ENCODE data around the gene ARPIN.
A peak's percentile ranks its signal among the peaks of the same experiment; 100 is the strongest.
"Not testable (repeated sequence)": the region's sequence is repeated elsewhere in the genome, so short reads cannot be mapped to it uniquely, and the experiment has no call there.

ARPIN gene

DNA sequence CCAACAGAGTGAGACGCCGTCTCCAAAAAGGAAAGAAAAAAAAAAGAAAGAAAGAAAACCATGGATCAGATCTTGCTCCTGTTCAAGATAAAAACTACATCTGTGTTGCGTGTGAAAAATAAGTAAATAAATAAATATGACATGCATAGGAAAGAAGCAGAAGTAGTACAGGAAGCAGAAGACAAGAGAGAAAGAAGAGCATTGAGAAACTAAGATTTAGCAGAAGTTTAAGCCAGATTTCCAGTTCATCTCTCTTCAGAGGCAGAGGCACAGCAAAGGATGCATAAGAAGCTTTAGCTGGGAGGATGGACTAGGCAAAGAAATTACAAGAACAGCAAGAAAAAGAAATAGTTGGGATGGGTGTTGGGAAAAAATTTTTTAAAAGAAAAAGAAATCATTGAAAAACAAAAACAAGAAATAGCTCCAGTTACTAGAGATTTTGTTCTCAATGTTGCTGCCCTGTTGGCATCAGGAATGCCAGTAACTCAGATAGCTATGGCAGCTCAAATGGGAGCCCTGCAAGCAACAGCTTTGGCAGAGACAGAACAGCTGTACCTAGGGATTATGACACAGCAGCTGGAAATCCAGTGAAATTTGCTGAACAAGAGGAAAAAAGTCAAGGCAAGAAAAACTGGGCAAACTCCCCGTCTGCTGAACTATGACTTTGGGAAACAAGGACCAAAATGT lies 36.2 kb downstream of the ARPIN start:
- DNase-seq, result no peak

DNA sequence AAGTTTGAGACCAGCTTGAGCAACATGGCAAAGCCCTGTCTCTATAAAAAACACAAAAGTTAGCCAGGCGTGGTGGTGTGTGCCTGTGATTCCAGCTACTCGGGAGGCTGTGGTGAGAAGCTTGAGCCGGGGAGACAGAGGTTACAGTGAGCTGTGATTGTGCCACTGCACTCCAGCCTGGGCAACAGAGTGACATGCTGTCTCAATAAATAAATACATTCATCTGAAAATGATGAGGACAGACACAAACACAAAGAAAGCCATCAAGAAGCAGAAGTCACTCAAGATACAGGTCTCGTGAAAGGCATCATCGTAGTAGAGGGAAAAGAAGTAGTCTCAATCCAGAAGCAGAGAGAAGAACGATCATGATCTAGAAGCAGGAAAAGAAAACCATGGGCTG lies 37.0 kb downstream of the ARPIN start:
- DNase-seq, result no peak

DNA sequence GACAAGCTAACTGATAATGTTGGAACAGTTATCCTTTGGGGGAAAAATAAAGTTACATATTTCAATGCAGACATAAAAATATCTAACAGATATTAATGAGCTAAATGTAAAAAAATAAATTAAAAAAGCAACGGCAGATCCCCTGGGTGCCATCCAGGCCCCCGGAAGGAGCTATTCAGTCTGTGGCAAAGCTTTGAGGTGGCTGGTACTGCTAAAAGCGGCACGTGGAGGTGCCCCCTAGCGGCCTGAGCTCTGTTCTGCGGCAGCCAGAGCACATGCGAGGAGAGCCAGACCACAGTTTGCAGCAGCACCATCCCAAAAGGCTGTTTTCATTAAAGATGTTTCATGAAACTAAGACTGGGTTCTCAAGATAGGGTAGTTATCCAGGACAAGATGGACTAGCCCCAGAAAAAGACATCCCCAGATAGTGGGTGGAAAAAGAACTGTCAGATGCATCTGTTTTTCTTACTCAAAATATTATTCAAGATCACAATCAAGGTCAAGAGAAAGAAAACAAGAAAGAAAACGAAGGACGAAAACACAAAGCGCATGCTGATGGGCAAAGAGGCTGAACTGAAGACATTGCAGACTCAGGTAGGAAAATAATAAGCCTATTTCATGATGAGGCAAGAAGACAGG lies 37.7 kb downstream of the ARPIN start:
- DNase-seq, result peak; percentile 44

DNA sequence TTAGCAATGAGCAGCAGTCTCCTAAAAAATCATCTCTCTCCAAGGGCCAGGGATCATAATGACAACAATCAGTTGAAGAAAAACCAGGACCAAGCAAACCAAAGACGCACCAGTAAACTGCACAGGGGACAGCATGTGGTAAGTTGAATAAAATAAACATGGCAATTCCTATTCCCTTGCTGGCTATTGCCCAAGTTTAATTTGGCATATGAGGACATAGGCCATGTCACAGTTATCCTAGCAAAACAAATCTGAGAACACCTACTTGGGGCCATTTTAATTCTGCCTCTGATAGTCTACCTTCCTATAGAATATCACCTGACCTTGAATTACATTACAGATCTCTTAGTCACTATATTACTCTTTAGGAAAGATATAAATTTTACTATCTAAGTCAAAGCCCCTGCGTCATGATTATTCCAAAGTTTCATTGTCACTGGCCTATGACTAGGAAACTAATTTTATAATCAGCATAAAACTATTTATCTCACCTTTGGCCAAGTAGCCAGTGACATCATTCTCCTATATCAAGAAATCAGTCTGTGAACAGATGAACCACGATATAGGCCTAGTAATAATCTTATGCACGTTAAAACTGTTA lies 42.0 kb downstream of the ARPIN start:
- no peak for DNase-seq

DNA sequence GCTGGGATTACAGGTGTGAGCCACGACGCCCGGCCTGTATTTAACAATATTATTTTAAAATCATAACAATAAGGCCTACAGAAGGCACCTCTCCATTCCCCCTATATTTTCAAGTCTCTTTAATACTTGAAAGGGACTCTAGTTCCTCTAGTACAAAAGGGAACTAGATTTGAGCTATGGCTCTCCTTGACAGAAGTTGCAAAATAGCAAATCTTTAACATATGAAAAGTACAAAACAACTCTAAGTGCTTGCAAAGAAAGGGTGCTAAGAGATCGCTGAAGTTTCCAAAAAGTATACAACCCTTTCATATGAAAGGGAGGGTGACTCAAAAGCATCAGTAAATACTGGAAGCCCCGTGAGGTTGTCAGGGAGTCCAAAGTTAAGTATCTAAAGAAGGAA lies 42.7 kb downstream of the ARPIN start:
- DNase-seq, result no peak

DNA sequence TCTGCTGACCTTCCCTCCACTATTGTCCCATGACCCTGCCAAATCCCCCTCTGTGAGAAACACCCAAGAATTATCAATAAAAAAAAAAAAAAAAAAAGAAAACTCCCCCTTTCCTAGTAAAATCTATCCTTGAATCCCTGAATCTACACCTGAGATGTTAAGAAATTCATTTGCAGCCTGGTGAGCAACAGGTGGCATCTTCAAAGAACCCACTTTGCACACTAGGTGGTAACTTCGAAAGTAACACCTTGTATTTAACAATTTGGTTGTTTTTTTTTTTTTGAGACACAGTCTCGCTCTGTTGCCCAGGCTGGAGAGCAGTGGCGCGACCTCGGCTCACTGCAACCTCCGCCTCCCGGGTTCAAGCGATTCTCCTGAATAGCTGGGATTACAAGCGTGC lies 43.3 kb downstream of the ARPIN start:
- DNase-seq, result not testable (repeated sequence)

DNA sequence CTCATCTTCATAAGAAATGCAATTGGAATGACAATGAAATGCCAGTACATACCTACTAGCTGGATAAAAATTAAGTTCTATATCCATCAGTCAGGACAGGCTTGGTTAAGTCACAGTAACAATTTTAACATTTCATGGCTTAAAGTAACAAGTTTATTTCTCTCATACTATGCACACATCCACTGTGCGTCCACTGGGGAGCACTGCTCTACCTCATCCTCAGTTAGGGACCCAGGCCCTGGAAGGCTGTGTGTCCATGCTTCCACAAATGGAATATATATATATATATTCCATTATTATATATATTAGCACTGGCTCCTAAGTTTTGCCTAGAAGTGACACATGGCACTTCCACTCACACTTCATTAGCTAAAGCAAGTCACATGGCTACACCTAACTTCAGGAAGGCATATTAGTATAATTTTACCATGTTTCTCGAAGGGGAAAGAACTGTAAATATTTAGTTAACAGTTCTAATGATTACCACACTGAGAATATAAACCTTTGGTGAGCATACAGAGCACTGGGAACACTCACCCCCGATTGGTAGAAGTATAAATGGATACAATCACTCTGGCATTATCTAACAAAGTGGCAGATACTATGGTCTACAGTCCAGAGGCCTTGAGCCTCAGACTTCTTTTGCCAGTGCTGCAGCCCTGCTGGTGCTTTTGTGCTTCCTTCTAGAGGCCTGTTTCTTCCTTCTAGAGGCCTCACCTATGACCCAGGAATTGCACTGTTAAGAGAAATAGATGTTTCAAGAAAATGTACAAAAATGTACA lies 47.6 kb downstream of the ARPIN start:
- DNase-seq, result no peak

DNA sequence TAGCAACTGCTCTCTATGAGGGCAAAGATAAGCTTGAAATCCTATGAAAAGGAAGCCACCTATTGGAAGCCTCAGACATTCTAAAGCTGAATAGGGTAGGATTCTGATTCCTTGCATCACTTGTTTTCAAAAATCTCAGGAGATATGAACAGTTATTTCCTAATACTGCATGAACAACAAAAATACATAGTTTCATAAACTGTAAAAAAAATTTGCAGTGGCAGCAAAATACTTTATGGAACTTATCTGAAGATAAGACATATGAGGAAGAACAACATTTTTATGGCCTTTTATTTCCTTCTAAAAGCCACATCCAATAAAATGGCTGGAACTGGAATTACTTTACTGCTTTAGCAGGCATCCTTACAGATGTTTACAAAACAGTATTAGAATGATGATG lies 48.8 kb downstream of the ARPIN start:
- no peak for DNase-seq

DNA sequence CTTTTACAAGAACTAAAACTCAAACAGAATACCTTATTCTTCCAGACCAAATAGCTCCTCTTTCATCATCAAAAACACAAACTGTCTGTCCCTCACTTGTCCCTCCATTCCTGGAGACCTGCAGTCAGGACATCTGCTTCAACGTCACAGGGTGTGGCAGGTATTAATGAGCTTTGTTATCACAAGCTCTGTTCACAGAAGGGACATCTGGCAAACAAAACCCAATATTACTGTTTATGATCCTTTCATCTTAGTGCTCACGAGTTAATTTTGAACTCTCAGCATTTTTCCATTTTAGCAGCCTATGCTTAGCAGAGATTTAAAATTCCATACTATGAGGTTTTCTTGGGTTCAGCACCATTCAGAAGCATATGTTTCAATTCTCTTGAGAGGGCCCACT lies 51.9 kb downstream of the ARPIN start:
- no peak for DNase-seq

DNA sequence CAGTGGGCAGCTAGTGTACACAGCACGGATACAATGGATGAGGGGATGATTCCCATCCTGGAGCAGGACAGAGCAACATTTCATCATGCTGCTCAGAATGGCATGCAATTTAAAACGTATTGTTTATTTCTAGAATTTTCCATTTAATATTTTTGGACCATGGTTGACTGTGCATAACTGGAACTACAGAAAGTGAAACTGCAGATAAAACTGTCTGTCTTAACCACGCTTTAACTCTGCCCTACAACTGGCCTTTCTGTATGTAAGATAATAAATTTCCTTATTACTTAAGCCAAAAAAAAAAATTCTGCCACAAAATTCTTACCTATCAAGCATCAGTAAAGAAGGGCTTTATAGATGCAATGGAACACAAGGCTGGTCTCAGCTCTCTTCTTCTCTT lies 52.3 kb downstream of the ARPIN start:
- no peak for DNase-seq

DNA sequence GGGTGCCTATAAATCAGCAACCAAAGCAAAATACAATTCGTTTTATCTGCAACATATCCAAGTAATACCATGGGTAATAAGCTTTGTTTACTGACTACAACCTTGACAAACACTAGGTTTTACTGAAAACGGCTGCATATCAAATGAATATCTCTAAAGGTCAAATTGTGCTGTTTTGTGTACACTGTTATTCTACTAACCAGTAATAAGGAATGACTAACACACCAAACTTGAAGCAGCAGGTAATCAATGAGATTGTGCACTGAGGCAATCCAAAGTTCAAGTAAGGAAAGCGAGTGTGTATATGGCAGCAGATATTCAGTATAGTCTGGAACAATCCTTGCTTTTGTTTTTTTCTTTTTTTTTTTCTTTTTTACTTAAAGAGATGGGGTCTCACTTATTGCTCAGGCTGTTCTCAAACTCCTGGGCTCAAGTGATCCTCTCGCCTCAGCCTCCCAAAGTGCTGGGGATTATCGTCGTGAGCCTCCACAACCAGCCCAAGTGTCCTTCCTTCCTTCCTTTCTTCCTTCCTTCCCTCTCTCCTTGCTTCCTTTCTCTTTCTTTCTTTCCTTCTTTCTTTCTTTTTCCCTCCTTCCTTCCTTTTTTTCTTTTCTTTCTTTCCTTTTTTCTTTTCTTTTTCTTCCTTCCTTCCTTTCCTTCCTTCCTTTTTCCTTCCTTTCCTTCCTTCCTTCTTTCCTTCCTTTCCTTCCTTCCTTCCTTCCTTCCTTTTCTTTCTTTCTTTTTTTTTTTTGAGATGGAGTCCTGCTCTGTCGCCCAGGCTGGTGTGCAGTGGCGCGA lies 53.9 kb downstream of the ARPIN start:
- no peak for DNase-seq

DNA sequence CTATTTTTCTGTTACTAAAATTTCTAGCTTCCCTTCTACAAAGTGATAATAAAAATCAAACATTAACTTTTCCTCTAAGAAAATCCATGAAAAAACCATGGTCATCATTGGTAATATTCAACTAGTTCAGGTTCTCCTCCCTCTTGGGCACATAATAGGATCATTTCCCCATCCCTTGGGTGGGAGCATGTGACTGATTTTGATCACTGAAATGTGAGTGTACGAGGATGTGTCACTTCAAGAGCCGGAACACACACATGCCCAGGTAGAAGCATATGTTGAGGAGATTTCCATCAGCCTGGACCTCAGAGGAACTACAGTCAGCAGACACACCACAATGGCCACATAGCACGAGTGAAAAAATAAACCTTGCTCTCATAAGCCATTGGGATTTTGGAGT lies 55.1 kb downstream of the ARPIN start:
- DNase-seq, result no peak

DNA sequence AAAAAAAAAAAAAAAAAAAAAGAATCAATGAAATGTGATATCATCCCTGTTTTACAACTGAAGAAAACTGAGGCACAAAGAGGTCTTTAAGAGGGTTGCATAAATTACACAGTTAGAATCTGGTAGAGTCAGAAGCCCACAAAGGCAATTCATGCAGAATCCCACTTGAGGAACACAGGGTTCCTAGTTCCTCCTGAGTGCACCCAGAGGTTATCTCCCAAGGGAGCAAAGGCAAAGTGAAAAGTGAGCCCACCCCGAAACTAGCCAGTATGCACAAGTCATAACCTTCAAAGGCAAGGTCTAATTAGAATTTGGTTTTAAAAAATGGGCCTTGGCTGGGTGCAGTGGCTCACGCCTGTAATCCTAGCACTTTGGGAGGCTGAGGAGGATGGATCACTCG lies 56.8 kb downstream of the ARPIN start:
- no peak for DNase-seq

DNA sequence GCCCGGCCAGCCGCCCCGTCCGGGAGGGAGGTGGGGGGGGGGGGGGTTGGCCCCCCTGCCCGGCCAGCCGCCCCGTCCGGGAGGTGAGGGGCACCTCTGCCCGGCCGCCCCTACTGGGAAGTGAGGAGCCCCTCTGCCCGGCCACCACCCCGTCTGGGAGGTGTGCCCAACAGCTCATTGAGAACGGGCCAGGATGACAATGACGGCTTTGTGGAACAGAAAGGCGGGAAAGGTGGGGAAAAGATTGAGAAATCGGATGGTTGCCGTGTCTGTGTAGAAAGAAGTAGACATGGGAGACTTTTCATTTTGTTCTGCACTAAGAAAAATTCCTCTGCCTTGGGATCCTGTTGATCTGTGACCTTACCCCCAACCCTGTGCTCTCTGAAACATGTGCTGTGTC lies 57.9 kb downstream of the ARPIN start:
- DNase-seq, result not testable (repeated sequence)

DNA sequence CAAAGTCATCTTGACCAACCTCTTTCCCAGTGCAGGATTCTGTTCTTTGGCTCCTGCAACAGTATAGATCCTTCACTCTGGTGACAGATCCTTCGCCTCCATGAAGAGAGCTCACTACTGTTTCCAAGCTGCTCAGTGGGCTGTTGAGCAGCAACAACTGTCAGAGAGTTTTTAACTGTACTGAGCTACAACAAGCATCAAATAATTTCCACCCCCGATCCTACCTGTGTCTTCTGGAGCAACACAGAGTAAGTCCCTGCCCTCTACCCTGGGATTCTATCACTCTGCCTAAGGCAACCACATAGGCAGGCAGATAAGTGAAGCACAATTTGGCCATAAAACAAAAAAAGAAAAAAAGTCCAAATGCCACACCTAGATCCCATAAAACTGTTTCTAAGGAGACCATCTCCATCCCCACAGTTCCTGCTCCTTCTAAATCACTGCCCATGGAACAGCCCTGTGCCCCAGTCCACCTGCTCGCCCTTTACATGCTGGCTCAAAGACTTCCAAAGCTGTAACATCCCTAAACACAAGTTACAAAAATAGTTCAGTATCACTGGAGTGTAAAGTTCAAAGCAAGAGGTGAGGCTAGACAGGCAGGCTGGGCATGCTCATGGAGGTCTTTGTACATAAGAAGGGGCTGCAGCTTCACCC lies 60.3 kb downstream of the ARPIN start:
- DNase-seq, result no peak

DNA sequence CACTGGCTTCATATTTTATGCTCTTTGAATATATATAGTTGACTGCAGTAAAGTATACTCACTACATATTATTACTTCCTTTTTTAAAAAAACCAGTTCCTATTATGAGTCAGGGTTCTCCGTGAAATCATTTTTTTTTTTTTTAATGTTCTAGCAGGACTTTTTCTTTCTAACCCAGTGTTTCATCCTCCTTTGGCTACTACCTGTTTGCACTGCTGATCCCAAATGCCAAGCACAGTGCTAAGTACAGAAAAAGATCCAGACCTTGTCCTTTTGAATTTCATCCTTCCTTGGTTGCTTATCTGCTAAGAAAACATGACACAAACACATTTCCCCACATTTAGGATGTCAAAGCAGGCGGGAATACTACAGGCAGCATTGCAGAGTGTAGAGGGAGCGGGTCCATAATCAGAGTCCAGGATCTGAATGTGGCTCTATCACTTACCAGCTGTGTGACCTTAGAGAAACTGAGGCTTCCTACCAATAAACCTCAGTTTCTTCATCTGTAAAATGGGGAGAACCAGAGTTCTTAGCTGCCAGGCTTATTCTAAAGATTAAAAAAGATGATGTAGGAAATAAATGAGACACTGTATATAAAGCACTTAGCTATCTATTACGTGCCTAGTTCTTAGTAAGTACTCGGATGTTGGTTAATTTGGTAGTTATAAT lies 60.9 kb downstream of the ARPIN start:
- no peak for DNase-seq

DNA sequence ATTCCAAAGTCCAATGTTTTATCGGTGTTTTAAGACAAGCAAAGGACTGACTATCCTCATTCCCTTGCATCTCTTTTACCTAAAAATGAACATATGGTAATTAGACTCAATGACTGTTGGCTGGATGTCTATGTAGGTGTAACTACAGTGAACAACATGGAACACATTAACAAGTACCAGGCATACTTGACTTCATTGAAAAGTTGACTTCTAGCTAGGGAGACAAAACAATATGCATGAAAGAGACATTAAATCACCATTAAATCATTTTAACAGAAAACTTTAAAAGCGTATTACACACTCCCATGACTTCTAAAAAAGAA lies 63.8 kb downstream of the ARPIN start:
- DNase-seq, result no peak

DNA sequence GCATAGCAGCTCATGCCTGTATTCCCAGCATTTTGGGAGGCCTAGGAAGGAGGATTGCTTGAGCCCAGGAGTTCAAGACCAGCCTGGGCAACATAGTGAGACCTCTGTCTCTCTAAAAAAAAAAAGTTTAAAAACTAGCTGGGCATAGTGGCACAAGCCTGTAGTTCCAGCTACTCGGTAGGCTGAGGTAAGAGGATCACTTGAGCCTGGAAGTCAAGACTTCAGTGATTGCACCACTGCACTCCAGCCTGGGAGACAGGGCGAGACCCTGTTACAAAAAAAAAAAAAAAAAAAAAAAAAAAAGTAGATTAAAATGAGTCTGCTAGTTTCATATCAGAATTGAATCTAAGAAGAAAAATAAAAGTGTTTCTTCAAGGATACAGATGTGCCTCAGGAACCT lies 65.7 kb downstream of the ARPIN start:
- DNase-seq, result no peak

DNA sequence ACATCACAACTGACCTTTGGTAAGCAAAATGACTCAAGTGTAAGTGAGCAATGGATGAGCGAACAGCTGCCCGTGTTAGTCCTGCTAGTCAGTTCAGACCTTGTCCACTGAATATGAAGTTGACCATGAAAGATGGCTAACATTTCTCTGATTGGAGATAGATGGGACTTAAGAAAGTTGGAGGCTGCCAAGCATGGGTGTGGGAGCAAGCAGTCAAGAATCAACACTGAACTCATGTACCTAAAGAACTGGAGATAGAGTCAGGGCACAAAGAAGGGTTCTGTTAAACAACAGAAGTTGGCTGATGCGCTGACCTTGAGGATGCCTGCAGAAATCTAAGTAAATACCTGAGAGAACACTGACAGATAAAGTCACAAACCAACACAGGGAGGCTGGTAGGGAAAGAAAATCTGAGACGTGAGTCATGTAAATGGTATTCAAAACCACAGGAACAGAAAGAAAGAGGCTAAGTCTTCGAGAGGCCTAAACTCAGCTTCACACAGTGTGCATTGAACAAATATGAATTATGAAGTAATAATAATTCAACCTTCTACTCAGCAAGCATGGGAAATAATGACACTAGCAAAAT lies 67.4 kb downstream of the ARPIN start:
- DNase-seq, result no peak

Data from amniotic stem cell (primary cell).